ENCODE results near the gene KDM3A. TPM values are rescaled to one million over a fixed set of nuclear protein-coding genes. Genes with fewer than 3 reads are reported as not detected.

Gene KDM3A
- total RNA-seq, 1 experiment from 2014 or later = 48.4 TPM

GRCh38 chr2:86416146-86416545, 25.0 kb upstream of the KDM3A start:
- DNase-seq (ENCODE audit: low read depth, low spot score) (no peak), ATAC-seq (no peak)
- H3K27me3 ChIP-seq (ENCODE audit: control insufficient read depth, insufficient read depth, low read length) = peaks cover 6% of the 10 kb centered on the region; the same call in 1 of the 2 replicates
- no peak overlapping the region for H3K4me3 ChIP-seq (ENCODE audit: low read depth in 2 of 2, low read length in 2 of 2)
- no peaks in the 10 kb centered on the region for H3K4me1 ChIP-seq (ENCODE audit: control insufficient read depth, insufficient read depth, low read length)
- in situ Hi-C loops (cut with HindIII; ENCODE audit: low pct_unique_long_range_greater_than_20kb, low sequenced_read_pairs) (no loop called here), intact Hi-C loops (cut with micrococcal nuclease; ENCODE audit: unreplicated experiment) (no loop called here)
- no peak for TF ChIP-seq REST (IDR thresholded peaks at IDR 0.05; ENCODE audit: insufficient read depth in 1 of 2, low read depth in 2 of 2, low read length in 1 of 2)
- TF ChIP-seq CTCF (IDR thresholded peaks at IDR 0.05) = no peak
- TF ChIP-seq POLR2AphosphoS5 (IDR thresholded peaks at IDR 0.05; ENCODE audit: low read depth, low read length) = no peak
- no peak for TF ChIP-seq TCF7L2 (IDR thresholded peaks at IDR 0.05; ENCODE audit: low read depth, low read length)
- TF ChIP-seq SIN3A (IDR thresholded peaks at IDR 0.05; ENCODE audit: borderline replicate concordance, insufficient read depth, low read depth, low read length) = no peak
- BruUV-seq (replicated peaks) = no TSS peak
- CTCF ChIA-PET = no interaction called here
- H3K36me3 ChIP-seq (ENCODE audit: control insufficient read depth, insufficient read depth, low read length) = no peaks in the 10 kb centered on the region
- no peak overlapping the region for H3K27ac ChIP-seq (ENCODE audit: low read length)
- H3K9me3 ChIP-seq (ENCODE audit: control insufficient read depth, insufficient read depth, low read depth, low read length) = no peaks in the 10 kb centered on the region
- POLR2A ChIA-PET = no interaction called here

- CTCF ChIA-PET = no interaction called here
- TF ChIP-seq REST (IDR thresholded peaks at IDR 0.05; ENCODE audit: insufficient read depth in 1 of 2, low read depth in 2 of 2, low read length in 1 of 2) (no peak), TCF7L2 (IDR thresholded peaks at IDR 0.05; ENCODE audit: low read depth, low read length) (no peak), CTCF (IDR thresholded peaks at IDR 0.05) (no peak), SIN3A (IDR thresholded peaks at IDR 0.05; ENCODE audit: borderline replicate concordance, insufficient read depth, low read depth, low read length) (no peak), POLR2AphosphoS5 (IDR thresholded peaks at IDR 0.05; ENCODE audit: low read depth, low read length) (no peak)
- in situ Hi-C loops (cut with HindIII; ENCODE audit: low pct_unique_long_range_greater_than_20kb, low sequenced_read_pairs) = no loop called here
- H3K36me3 ChIP-seq (ENCODE audit: control insufficient read depth, insufficient read depth, low read length) = no peaks in the 10 kb centered on the region
- H3K4me3 ChIP-seq (ENCODE audit: low read depth in 2 of 2, low read length in 2 of 2) = no peak overlapping the region
- H3K27me3 ChIP-seq (ENCODE audit: control insufficient read depth, insufficient read depth, low read length) = peaks cover 13% of the 10 kb centered on the region
- peaks cover 3% of the 10 kb centered on the region; the same call in 1 of the 2 replicates for H3K9me3 ChIP-seq (ENCODE audit: control insufficient read depth, insufficient read depth, low read depth, low read length)
- no peaks in the 10 kb centered on the region for H3K4me1 ChIP-seq (ENCODE audit: control insufficient read depth, insufficient read depth, low read length)
- POLR2A ChIA-PET = no interaction called here
- ATAC-seq (no peak), DNase-seq (ENCODE audit: low read depth, low spot score) (no peak)
- BruUV-seq (replicated peaks) = no TSS peak
- no peak overlapping the region for H3K27ac ChIP-seq (ENCODE audit: low read length)
- intact Hi-C loops (cut with micrococcal nuclease; ENCODE audit: unreplicated experiment) = no loop called here
Measured at GRCh38 chr2:86417961-86418360, 23.2 kb upstream of the KDM3A start.
